BLaER1 treated with 17β-estradiol and CSF1 and Interleukin-3, amounts not matched to agents 10 nM and 100 nM (cell line): ENCODE results near the gene CCL22.

Source experiments
- H3K27ac ChIP-seq, 11 experiments: shearing (Covaris generic); formaldehyde crosslinking; 2 replicates each; pipeline ENCODE4 v1.8.1; 2022
- H3K27me3 ChIP-seq, 11 experiments: shearing (Covaris generic); formaldehyde crosslinking; 2 replicates each; pipeline ENCODE4 v1.8.1; 2022
- H3K36me3 ChIP-seq, 11 experiments: shearing (Covaris generic); formaldehyde crosslinking; 2 replicates each; pipeline ENCODE4 v1.8.1; 2022
- H3K4me1 ChIP-seq, 10 experiments: shearing (Covaris generic); formaldehyde crosslinking; 2 replicates each; pipeline ENCODE4 v1.8.1; 2022
- H3K4me2 ChIP-seq, 11 experiments: shearing (Covaris generic); formaldehyde crosslinking; 2 replicates each; pipeline ENCODE4 v1.8.1; 2022
- H3K4me3 ChIP-seq, 10 experiments: shearing (Covaris generic); formaldehyde crosslinking; 2 replicates each; pipeline ENCODE4 v1.8.1; 2022
- H3K9ac ChIP-seq, 11 experiments: shearing (Covaris generic); formaldehyde crosslinking; 2 replicates each; pipeline ENCODE4 v1.8.1; 2022
- H3K9me3 ChIP-seq, 11 experiments: shearing (Covaris generic); formaldehyde crosslinking; replicated peaks in 1 of 11; 2 replicates each; pipeline ENCODE4 v1.8.1; 2022
- H4K20me1 ChIP-seq, 11 experiments: shearing (Covaris generic); formaldehyde crosslinking; 2 replicates each; pipeline ENCODE4 v1.8.1; 2022
- Cebpa-rat ChIP-seq, 11 experiments: shearing (Covaris generic); IDR thresholded peaks; 2 replicates each; pipeline ENCODE4 v1.8.1; 2022

Gene CCL22

DNA sequence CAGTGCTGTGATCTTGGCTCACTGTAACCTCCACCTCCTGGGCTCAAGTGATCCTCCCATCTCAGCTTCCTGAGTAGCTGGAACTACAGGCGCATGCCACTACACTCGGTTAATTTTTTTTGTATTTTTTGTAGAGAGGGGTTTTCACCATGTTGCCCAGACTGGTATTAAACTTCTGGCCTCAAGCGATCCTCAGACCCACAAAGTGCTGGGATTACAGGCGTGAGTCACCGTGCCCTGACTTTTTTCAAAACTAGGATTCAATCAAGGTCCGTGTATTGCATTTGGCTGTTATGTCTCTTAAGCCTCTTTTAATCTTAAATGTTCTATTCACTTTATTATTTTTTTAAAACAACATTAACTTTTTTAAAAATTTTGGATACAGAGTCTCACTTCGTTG lies 4.3 kb upstream of the CCL22 start:
- H3K27ac ChIP-seq, result no peak overlapping the region
- no peak overlapping the region for H3K9ac ChIP-seq
- no peak overlapping the region for H3K4me2 ChIP-seq
- no peak for TF ChIP-seq Cebpa-rat (IDR thresholded peaks at IDR 0.05)
- no peaks in the 10 kb centered on the region for H3K36me3 ChIP-seq
- peaks cover 15 to 27% (median 23%) of the 10 kb centered on the region in 10 experiments for H3K4me1 ChIP-seq
- H3K27me3 ChIP-seq, result no peaks in the 10 kb centered on the region; a peak in 1 of 22 replicates
- no peak overlapping the region for H3K4me3 ChIP-seq
- no peaks in the 10 kb centered on the region for H3K9me3 ChIP-seq
- H4K20me1 ChIP-seq, result peaks cover 0 to 4% (median 0%) of the 10 kb centered on the region in 11 experiments; a peak in 1 of 22 replicates

DNA sequence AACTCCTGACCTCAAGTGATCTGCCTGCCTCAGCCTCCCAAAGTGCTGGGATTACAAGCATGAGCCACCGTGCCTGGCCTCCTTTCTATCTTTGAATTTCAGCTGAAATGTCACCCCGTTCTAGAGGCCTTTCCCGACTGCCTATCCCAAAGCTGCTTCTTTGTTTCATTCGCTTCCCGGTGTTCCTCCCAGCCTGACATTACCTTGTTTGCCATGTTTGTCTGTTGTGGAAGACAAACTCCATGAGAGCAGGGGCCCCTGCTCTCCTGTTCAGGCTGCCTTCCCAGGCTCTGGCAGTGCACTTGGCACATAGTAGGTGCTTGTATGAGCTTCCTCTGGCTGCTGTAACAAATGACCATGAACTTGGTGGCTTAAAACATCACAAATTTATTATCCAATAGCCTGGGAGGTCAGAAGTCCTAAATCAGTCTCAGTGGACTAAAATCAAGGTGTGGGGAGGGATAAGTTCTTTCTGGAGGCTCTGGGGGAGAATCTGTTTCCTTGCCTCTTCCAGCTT lies 2.6 kb upstream of the CCL22 start:
- Histone ChIP-seq H3K9ac (no peak overlapping the region), H3K4me1 (peaks cover 8 to 18% (median 13%) of the 10 kb centered on the region in 10 experiments; a peak in 18 of 20 replicates), H3K9me3 (no peaks in the 10 kb centered on the region), H4K20me1 (peaks cover 0 to 4% (median 0%) of the 10 kb centered on the region in 11 experiments; a peak in 1 of 22 replicates), H3K27ac (no peak overlapping the region), H3K4me2 (no peak overlapping the region), H3K27me3 (no peaks in the 10 kb centered on the region), H3K4me3 (no peak overlapping the region), H3K36me3 (no peaks in the 10 kb centered on the region)
- TF ChIP-seq Cebpa-rat (IDR thresholded peaks at IDR 0.05), result no peak

DNA sequence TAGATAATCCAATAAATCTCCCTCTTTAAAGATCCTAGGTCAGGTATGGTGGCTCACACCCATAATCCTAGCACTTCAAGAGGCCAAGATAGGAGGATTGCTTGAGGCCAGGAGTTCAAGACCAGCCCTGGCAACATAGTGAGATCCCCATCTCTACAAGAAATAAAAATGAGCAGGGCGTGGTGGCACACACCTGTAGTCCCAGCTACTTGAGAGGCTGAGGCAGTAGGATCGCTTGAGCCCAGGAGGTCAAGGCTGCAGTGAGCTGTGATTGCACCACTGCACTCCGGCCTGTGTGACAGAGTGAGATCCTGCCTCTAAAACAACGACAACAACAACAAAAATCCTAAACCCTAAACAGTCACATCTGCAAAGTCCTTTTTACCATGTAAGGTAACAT lies 2.0 kb upstream of the CCL22 start:
- H3K27me3 ChIP-seq, result no peaks in the 10 kb centered on the region
- peaks cover 0 to 4% (median 0%) of the 10 kb centered on the region in 11 experiments; a peak in 1 of 22 replicates for H4K20me1 ChIP-seq
- H3K9me3 ChIP-seq, result no peaks in the 10 kb centered on the region
- no peak for TF ChIP-seq Cebpa-rat (IDR thresholded peaks at IDR 0.05)
- no peak overlapping the region for H3K27ac ChIP-seq
- H3K4me2 ChIP-seq, result no peak overlapping the region
- H3K4me1 ChIP-seq, result peaks cover 8 to 18% (median 13%) of the 10 kb centered on the region in 10 experiments; a peak in 18 of 20 replicates
- no peak overlapping the region for H3K4me3 ChIP-seq
- H3K36me3 ChIP-seq, result no peaks in the 10 kb centered on the region
- H3K9ac ChIP-seq, result no peak overlapping the region

DNA sequence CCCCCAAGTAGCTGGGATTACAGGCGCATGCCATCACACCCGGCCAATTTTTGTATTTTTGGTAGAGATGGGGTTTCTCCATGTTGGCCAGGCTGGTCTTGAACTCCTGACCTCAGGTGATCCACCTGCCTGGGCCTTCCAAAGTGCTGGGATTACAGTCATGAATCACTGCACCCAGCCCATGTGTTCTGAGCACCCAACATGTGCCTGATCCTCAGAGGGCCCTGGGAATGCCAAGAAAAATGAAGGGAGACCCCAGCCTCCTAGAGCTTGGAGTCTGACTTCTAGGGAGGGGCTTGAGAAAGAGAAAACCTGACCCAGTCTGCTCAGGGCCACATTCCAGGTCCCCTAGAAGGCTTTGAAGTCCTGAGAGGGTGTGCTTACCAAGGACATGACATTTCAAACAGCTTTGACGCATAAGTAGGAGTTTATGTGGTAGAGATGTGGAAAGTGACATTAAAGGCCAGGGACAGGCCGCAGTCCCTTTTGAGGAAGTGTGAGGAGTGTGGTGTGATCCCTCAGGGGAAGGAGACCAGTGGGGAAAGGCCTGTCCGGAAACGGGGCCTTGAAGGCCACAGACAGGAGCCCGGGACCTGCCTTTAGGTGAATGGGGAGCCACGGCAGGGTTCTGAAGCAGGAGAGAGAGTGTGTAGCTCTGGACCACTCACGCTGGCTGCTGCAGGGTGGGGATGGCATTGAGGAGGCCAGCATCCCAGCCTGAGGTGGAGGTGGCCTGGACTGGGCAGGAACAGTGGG lies 1.1 kb upstream of the CCL22 start:
- peak overlapping the region in 2 of 11 experiments; percentile 19 to 23; a peak in 3 of 22 replicates for H3K9ac ChIP-seq
- H3K27ac ChIP-seq, result peak overlapping the region in 3 of 11 experiments; percentile 21 to 44 (median 32); a peak in 4 of 22 replicates
- no peaks in the 10 kb centered on the region for H3K36me3 ChIP-seq
- H4K20me1 ChIP-seq, result peaks cover 0 to 2% (median 0%) of the 10 kb centered on the region in 11 experiments; a peak in 1 of 22 replicates
- no peaks in the 10 kb centered on the region for H3K27me3 ChIP-seq
- peak overlapping the region; percentile 10 to 69 (median 46); a peak in 17 of 22 replicates for H3K4me2 ChIP-seq
- no peak overlapping the region for H3K4me3 ChIP-seq
- TF ChIP-seq Cebpa-rat (IDR thresholded peaks at IDR 0.05), result no peak
- H3K4me1 ChIP-seq, result peaks cover 8 to 18% (median 13%) of the 10 kb centered on the region in 10 experiments; a peak in 18 of 20 replicates
- H3K9me3 ChIP-seq, result no peaks in the 10 kb centered on the region

DNA sequence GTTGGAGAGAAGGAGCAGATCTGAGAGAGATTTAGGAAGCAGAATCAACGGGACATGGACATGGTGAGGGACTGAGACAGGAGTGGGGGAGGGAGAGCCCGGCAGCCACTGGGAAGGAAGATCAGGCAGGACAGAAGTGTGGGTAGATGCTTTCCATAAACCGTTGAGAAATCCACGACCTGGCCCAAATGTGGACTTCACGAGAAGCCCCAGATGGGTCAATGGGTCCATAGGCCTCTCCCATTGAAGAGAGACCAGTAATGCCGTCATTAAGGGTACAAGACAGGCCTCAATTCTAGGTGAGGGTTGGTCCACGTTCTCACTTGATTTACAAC lies 530 bp upstream of the CCL22 start:
- Histone ChIP-seq H3K4me1 (peaks cover 8 to 18% (median 13%) of the 10 kb centered on the region in 10 experiments; a peak in 18 of 20 replicates), H3K4me2 (peak overlapping the region; percentile 10 to 69 (median 46); a peak in 16 of 22 replicates), H3K4me3 (no peak overlapping the region), H3K27ac (peak overlapping the region in 3 of 11 experiments; percentile 21 to 44 (median 32); a peak in 4 of 22 replicates), H3K36me3 (no peaks in the 10 kb centered on the region), H4K20me1 (no peaks in the 10 kb centered on the region), H3K9me3 (no peaks in the 10 kb centered on the region), H3K9ac (peak overlapping the region in 2 of 11 experiments; percentile 19 to 23; a peak in 2 of 22 replicates), H3K27me3 (no peaks in the 10 kb centered on the region)
- no peak for TF ChIP-seq Cebpa-rat (IDR thresholded peaks at IDR 0.05)

DNA sequence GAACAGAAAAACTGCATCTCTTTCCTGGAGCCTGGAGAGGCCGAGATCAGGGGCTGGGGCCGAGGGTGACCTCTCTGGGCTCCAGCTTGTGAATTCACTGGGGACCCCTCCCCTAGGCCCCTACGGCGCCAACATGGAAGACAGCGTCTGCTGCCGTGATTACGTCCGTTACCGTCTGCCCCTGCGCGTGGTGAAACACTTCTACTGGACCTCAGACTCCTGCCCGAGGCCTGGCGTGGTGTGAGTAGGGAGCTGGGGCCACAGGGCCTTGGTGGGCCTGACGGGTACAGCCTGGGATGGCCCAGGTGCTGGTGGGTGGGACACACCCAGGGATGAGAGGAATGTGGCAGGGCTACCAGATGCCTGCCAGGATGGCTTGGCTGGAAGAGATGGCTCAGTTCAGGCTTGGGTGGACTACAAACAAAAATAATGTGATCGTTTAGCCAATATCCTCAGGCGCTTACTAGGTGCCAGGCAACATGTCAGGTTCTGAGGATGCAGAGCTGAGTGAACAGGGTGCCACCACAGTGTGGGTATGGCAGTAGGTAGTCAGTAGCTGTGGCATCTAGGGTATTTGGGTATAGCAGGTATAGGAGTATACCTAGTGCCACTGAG lies 1.8 kb downstream of the CCL22 start:
- H3K27ac ChIP-seq, result no peak overlapping the region
- TF ChIP-seq Cebpa-rat (IDR thresholded peaks at IDR 0.05), result no peak

DNA sequence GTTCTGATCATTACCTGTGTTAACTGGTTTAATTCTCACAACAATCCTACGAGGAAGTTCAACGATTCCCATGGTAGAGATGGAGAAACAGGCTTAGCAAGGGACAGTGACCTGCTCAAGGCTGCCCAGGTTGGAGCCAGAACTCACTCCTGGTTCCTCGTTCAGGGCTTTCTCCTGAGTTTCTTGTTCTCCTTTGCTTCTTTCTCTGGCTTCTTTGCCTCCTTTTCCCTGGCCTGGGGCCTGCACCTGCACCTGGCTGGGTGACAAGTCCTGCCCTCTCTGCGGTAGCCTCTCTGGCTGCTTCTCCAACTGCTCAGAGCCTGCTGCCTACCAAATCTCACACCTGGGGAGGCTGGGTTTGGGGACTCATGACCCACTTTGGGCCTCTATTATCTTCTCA lies 2.8 kb downstream of the CCL22 start:
- Histone ChIP-seq H3K36me3 (no peaks in the 10 kb centered on the region), H4K20me1 (no peaks in the 10 kb centered on the region), H3K4me2 (no peak overlapping the region), H3K27me3 (no peaks in the 10 kb centered on the region), H3K9ac (no peak overlapping the region), H3K4me3 (no peak overlapping the region), H3K9me3 (no peaks in the 10 kb centered on the region), H3K27ac (no peak overlapping the region), H3K4me1 (peaks cover 8 to 24% (median 13%) of the 10 kb centered on the region in 10 experiments; a peak in 18 of 20 replicates)
- TF ChIP-seq Cebpa-rat (IDR thresholded peaks at IDR 0.05), result no peak

More for the DNA sequence above, 1.8 kb downstream of the CCL22 start:
- Histone ChIP-seq H3K9me3 (no peaks in the 10 kb centered on the region), H4K20me1 (no peaks in the 10 kb centered on the region), H3K9ac (no peak overlapping the region), H3K36me3 (no peaks in the 10 kb centered on the region), H3K4me2 (no peak overlapping the region), H3K4me3 (no peak overlapping the region), H3K4me1 (peaks cover 8 to 18% (median 13%) of the 10 kb centered on the region in 10 experiments; a peak in 18 of 20 replicates), H3K27me3 (no peaks in the 10 kb centered on the region)

DNA sequence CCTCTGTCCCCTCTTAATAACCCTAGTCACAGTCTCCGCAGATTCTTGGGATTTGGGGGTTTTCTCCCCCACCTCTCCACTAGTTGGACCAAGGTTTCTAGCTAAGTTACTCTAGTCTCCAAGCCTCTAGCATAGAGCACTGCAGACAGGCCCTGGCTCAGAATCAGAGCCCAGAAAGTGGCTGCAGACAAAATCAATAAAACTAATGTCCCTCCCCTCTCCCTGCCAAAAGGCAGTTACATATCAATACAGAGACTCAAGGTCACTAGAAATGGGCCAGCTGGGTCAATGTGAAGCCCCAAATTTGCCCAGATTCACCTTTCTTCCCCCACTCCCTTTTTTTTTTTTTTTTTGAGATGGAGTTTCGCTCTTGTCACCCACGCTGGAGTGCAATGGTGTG lies 5.6 kb downstream of the CCL22 start:
- Histone ChIP-seq H3K36me3 (no peaks in the 10 kb centered on the region), H3K27me3 (no peaks in the 10 kb centered on the region), H4K20me1 (no peaks in the 10 kb centered on the region), H3K4me2 (no peak overlapping the region), H3K4me3 (no peak overlapping the region), H3K4me1 (peaks cover 0 to 12% (median 0%) of the 10 kb centered on the region in 10 experiments; a peak in 6 of 20 replicates), H3K27ac (no peak overlapping the region), H3K9me3 (no peaks in the 10 kb centered on the region), H3K9ac (no peak overlapping the region)
- no peak for TF ChIP-seq Cebpa-rat (IDR thresholded peaks at IDR 0.05)

DNA sequence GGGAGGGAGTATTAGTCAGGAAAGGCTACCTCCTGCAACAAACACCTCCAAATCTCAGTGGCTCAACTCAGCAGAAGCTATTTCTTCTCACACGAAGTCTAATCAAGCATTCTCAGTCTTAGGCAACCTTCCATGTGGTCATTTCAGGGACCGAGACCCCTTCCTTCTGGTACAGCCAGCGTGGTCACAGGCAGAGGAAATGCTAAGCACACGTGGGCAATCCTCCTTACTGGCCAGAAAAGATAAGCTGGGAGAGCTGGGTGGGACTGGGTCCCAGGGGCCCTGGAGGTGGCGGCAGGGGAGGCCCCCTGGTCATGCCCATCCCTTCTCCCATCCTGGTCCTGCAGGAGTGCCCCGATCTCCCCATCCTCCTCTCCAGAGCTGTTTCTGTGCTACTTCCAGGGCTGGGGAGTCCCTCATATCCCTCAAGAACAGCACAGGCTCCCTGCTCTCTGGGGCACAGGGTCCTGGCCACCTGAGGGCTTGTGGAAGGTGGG lies 8.0 kb downstream of the CCL22 start:
- Histone ChIP-seq H3K36me3 (no peaks in the 10 kb centered on the region), H3K9me3 (no peaks in the 10 kb centered on the region), H3K4me2 (peak overlapping the region in 3 of 11 experiments; percentile 31 to 53 (median 41); a peak in 6 of 22 replicates), H4K20me1 (no peaks in the 10 kb centered on the region), H3K4me3 (no peak overlapping the region), H3K27me3 (no peaks in the 10 kb centered on the region), H3K27ac (no peak overlapping the region), H3K4me1 (peaks cover 0 to 12% (median 0%) of the 10 kb centered on the region in 10 experiments; a peak in 6 of 20 replicates), H3K9ac (no peak overlapping the region)
- no peak for TF ChIP-seq Cebpa-rat (IDR thresholded peaks at IDR 0.05)
